C4-2B (cell line): Measurements from ENCODE around the gene RGS10.

Source experiments
- ZFX ChIP-seq: fragments of 450-650 bp; IDR thresholded peaks from 2 replicates; pipeline ENCODE4 v1.6.1; 2017
- TF ChIP-seq, protein P1 (sequence below): fragments of 450-650 bp; conservative IDR thresholded peaks from 2 replicates; pipeline ENCODE4 v1.5.1; 2017; ENCODE audit warnings: mild to moderate bottlenecking

DNA sequence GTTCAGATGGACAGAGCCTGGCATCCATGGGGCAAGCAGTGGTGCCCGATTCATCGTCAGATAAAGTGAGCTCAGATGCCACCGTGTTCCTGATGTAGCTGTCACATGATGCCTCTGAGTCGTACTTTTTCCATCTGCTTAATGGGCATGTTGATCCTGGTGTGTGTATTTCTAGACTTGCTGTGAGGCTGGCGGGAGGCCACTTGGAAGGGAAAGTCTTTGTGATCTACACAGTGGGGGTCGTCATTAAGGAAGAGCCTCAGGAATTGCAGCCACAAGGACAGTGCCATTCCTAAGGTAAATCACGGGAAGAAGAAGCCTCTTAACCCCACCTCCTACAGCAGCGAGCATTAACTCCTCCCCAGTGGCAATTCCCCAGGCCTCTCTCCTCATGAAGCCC is 63.0 kb downstream of the RGS10 start:
- TF ChIP-seq ZFX, result no peak
- TF ChIP-seq, protein P1, sequence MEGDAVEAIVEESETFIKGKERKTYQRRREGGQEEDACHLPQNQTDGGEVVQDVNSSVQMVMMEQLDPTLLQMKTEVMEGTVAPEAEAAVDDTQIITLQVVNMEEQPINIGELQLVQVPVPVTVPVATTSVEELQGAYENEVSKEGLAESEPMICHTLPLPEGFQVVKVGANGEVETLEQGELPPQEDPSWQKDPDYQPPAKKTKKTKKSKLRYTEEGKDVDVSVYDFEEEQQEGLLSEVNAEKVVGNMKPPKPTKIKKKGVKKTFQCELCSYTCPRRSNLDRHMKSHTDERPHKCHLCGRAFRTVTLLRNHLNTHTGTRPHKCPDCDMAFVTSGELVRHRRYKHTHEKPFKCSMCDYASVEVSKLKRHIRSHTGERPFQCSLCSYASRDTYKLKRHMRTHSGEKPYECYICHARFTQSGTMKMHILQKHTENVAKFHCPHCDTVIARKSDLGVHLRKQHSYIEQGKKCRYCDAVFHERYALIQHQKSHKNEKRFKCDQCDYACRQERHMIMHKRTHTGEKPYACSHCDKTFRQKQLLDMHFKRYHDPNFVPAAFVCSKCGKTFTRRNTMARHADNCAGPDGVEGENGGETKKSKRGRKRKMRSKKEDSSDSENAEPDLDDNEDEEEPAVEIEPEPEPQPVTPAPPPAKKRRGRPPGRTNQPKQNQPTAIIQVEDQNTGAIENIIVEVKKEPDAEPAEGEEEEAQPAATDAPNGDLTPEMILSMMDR, result no peak
